Kidney glomerular epithelial cell (primary cell): Measurements from ENCODE around the gene SLC7A8.
A peak's percentile ranks its signal among the peaks of the same experiment; 100 is the strongest.

Source experiments
- DNase-seq: peaks from one replicate; lab custom pipeline; 2025; lab: John Stamatoyannopoulos, UW

The SLC7A8 gene

GRCh38 chr14:23154964-23155587 is 28.4 kb downstream of the SLC7A8 start:
- DNase-seq = peak; percentile 52

GRCh38 chr14:23153851-23154796 is 29.3 kb downstream of the SLC7A8 start:
- DNase-seq = no peak

GRCh38 chr14:23151342-23151741 is 32.1 kb downstream of the SLC7A8 start:
- no peak for DNase-seq

- DNase-seq = no peak
Observed at GRCh38 chr14:23149745-23150144, 33.7 kb downstream of the SLC7A8 start.

- DNase-seq = no peak
Observed at GRCh38 chr14:23148591-23149249, 34.7 kb downstream of the SLC7A8 start.

- DNase-seq = peak; percentile 21
Observed at GRCh38 chr14:23147676-23148075, 35.8 kb downstream of the SLC7A8 start.

- DNase-seq = no peak
Observed at GRCh38 chr14:23146980-23147379, 36.5 kb downstream of the SLC7A8 start.

- DNase-seq = no peak
Observed at GRCh38 chr14:23146351-23146910, 37.0 kb downstream of the SLC7A8 start.

GRCh38 chr14:23145794-23146350 is 37.6 kb downstream of the SLC7A8 start:
- no peak for DNase-seq

GRCh38 chr14:23143911-23144310 is 39.5 kb downstream of the SLC7A8 start:
- no peak for DNase-seq

- no peak for DNase-seq
Observed at GRCh38 chr14:23142826-23143225, 40.6 kb downstream of the SLC7A8 start.

GRCh38 chr14:23141706-23142444 is 41.6 kb downstream of the SLC7A8 start:
- DNase-seq = no peak

GRCh38 chr14:23140371-23140770 is 43.1 kb downstream of the SLC7A8 start:
- DNase-seq = no peak

- no peak for DNase-seq
Observed at GRCh38 chr14:23139874-23140273, 43.6 kb downstream of the SLC7A8 start.

- DNase-seq = no peak
Observed at GRCh38 chr14:23137813-23138535, 45.5 kb downstream of the SLC7A8 start.

GRCh38 chr14:23137192-23137812 is 46.2 kb downstream of the SLC7A8 start:
- DNase-seq = no peak

GRCh38 chr14:23136566-23137133 is 46.8 kb downstream of the SLC7A8 start:
- no peak for DNase-seq

GRCh38 chr14:23132970-23133369 is 50.5 kb downstream of the SLC7A8 start:
- DNase-seq = no peak

- no peak for DNase-seq
Observed at GRCh38 chr14:23131482-23131881, 52.0 kb downstream of the SLC7A8 start.

- no peak for DNase-seq
Observed at GRCh38 chr14:23130871-23131270, 52.6 kb downstream of the SLC7A8 start.
